Nasal cavity respiratory epithelium epithelial cell of viscerocranial mucosa (primary cell): Measurements from ENCODE around the gene HMCN1. TPM values are rescaled to one million over a fixed set of nuclear protein-coding genes. Genes with fewer than 3 reads are reported as not detected.

Experiments used
- total RNA-seq: library from RNA; depleted of rRNA; stranded (reverse); fragments of >200 nt; gene quantifications from 2 replicates; pipeline ENCODE4 v1.2.3, GENCODE V29; 2014

HMCN1 gene
- total RNA-seq = 0.85 and 1.0 TPM in 2 replicates

GRCh38 chr1:185733818-185734735, at the start of gene HMCN1:
Gene HMCN1, plus strand, starts transcription at chr1:185734391. Its CDS starts 389 bp downstream, at chr1:185734780.

